ENCODE measurements around the gene DSCAML1. TPM values are rescaled to one million over a fixed set of nuclear protein-coding genes. Genes with fewer than 3 reads are reported as not detected.

Gene DSCAML1
- total and polyA plus RNA-seq, 3 donors from 2014 or later = 1.6 to 6.1 (median 3.0) TPM

DNA sequence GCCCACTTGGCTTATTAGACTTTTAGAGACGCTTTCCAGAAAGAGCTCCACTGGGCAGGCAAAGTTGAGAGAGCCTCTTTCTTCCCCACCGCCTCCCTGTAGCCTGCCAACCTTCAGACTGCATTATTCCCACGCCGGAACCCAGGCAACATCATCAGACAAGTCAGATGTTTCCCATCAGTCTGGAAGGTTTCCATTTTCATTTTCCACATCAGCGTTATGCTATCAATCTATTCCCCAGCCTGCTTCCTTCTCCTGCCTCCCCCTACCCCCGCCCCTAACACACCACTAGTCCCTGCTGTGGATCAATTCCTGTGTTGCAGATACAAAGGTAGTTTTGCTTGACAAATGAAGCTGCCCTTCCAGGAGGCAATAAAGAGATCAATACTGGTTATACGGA, 184.8 kb downstream of the DSCAML1 start:
- H3K9me3 ChIP-seq = no peaks in the 10 kb centered on the region
- H3K36me3 ChIP-seq (ENCODE audit: low read depth, missing control alignments) = no peaks in the 10 kb centered on the region
- DNase-seq = no peak
- H3K4me1 ChIP-seq = no peaks in the 10 kb centered on the region
- intact Hi-C loops (cut with DNase I; ENCODE audit: low total_unique reads) = no loop called here
- H3K4me3 ChIP-seq = no peak overlapping the region
- WGBS, 2 donors = 88 to 89% methylated on average over 7 of the region's 7 CpGs
- H3K27ac ChIP-seq = no peak overlapping the region
- TF ChIP-seq POLR2A (IDR thresholded peaks at IDR 0.05) = no peak
- TF ChIP-seq, protein P1, sequence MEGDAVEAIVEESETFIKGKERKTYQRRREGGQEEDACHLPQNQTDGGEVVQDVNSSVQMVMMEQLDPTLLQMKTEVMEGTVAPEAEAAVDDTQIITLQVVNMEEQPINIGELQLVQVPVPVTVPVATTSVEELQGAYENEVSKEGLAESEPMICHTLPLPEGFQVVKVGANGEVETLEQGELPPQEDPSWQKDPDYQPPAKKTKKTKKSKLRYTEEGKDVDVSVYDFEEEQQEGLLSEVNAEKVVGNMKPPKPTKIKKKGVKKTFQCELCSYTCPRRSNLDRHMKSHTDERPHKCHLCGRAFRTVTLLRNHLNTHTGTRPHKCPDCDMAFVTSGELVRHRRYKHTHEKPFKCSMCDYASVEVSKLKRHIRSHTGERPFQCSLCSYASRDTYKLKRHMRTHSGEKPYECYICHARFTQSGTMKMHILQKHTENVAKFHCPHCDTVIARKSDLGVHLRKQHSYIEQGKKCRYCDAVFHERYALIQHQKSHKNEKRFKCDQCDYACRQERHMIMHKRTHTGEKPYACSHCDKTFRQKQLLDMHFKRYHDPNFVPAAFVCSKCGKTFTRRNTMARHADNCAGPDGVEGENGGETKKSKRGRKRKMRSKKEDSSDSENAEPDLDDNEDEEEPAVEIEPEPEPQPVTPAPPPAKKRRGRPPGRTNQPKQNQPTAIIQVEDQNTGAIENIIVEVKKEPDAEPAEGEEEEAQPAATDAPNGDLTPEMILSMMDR (IDR thresholded peaks at IDR 0.05) = no peak
- H3K27me3 ChIP-seq = no peaks in the 10 kb centered on the region

DNA sequence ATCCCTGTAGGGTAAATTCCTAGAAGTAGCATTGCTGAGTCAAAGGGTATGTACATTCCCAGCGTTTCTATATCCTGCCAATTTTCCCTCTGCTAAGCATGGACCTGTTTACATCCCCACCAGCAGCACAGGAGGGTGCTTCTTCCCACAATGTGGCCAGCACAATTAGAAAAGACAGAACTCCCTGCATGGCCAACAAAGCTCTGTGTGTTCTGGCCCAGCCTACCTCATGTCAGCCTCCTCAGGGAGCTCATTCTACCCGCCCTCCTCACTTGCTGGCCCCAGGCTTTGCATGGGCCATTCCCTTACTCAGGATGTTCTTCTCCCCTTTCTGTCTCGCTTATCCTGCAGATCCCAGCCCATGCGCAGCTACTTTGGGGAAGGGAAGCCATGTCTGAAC, 186.1 kb downstream of the DSCAML1 start:
- 82 to 95% methylated on average over 4 of the region's 4 CpGs for WGBS, 2 donors
- Histone ChIP-seq H3K27me3 (no peaks in the 10 kb centered on the region), H3K9me3 (no peaks in the 10 kb centered on the region), H3K27ac (no peak overlapping the region), H3K4me3 (no peak overlapping the region), H3K4me1 (no peaks in the 10 kb centered on the region), H3K36me3 (ENCODE audit: low read depth, missing control alignments) (no peaks in the 10 kb centered on the region)
- no peak for DNase-seq
- TF ChIP-seq, protein P1 (IDR thresholded peaks at IDR 0.05) = no peak
- no peak for TF ChIP-seq POLR2A (IDR thresholded peaks at IDR 0.05)
- intact Hi-C loops (cut with DNase I; ENCODE audit: low total_unique reads) = no loop called here

DNA sequence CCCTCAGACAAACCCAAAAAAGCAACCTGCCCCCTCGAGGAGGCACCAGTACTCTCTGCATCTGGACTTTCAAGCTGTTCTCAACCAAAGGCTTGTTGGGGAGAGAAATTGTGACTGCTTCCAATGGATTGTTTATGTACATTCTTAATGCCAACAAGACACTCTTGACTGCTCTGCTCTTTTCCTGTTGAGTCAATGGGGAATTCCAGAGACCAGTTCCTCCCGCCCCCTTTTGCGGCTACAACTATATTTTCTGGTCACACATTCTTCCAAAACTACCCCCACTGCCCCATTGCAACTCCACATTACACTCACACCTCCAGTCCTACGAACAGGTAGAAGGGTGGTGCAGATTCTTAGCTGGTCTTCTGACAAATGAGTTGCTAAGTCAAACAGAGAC, 187.0 kb downstream of the DSCAML1 start:
- no peak for TF ChIP-seq POLR2A (IDR thresholded peaks at IDR 0.05)
- TF ChIP-seq, protein P1 (IDR thresholded peaks at IDR 0.05) = no peak
- 87 to 89% methylated on average over 4 of the region's 4 CpGs for WGBS, 2 donors
- no peaks in the 10 kb centered on the region for H3K36me3 ChIP-seq (ENCODE audit: low read depth, missing control alignments)

DNA sequence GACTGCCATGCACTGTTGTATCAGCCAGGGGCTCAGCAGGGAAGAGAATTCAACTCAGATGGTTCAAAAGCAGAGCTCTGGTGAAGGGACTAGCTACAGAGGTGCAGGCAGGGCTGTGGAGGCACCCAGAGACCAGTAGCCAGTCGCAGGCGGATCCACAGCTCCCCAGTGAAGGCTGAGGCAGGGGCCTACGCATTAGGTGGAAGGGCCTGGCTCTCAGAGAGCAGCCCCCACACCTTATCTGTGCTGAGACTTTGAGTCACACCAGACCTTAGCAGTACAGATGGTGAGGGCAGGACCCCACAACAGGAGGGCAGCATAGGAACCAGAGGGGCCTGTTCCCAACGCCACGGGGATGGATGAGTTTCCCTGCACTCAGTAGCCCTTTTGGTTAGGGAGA, 189.6 kb downstream of the DSCAML1 start:
- 75 to 85% methylated on average over 3 to 5 of the region's 5 CpGs for WGBS, 2 donors
- Histone ChIP-seq H3K36me3 (ENCODE audit: low read depth, missing control alignments) (no peaks in the 10 kb centered on the region), H3K9me3 (no peaks in the 10 kb centered on the region), H3K27me3 (no peaks in the 10 kb centered on the region), H3K4me1 (no peaks in the 10 kb centered on the region), H3K4me3 (no peak overlapping the region), H3K27ac (no peak overlapping the region)
- DNase-seq = no peak
- intact Hi-C loops (cut with DNase I; ENCODE audit: low total_unique reads) = no loop called here
- no peak for TF ChIP-seq POLR2A (IDR thresholded peaks at IDR 0.05)
- TF ChIP-seq, protein P1 (IDR thresholded peaks at IDR 0.05) = no peak

More for the DNA sequence above, 187.0 kb downstream of the DSCAML1 start:
- no peak for DNase-seq
- intact Hi-C loops (cut with DNase I; ENCODE audit: low total_unique reads) = no loop called here
- Histone ChIP-seq H3K9me3 (no peaks in the 10 kb centered on the region), H3K4me3 (no peak overlapping the region), H3K4me1 (no peaks in the 10 kb centered on the region), H3K27ac (no peak overlapping the region), H3K27me3 (no peaks in the 10 kb centered on the region)

DNA sequence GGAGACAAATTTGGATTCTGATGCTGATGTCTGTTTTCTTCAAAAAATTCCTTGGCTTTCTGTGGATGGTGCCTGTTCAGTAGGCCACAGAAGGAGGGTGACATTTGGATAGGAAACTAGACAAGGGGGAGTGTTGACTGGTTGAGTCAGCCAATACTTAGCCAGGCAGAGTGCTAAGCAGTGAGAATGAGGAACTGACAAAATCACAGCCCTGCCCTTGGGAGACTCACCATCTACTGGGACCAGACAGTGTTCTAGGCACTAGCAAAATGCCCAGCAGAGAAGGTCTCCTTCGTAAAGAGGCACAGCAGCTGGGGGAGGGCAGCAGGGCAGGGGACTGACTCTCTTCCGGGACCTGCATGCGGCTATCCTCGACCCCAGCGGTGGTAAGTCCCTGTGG, 190.2 kb downstream of the DSCAML1 start:
- TF ChIP-seq POLR2A (IDR thresholded peaks at IDR 0.05) = no peak
- TF ChIP-seq, protein P1 (IDR thresholded peaks at IDR 0.05) = no peak
- no peaks in the 10 kb centered on the region for H3K36me3 ChIP-seq (ENCODE audit: low read depth, missing control alignments)
- WGBS, 2 donors = 89 to 95% methylated on average over 5 of the region's 5 CpGs
- intact Hi-C loops (cut with DNase I; ENCODE audit: low total_unique reads) = no loop called here
- no peaks in the 10 kb centered on the region for H3K4me1 ChIP-seq
- DNase-seq = no peak
- no peak overlapping the region for H3K27ac ChIP-seq
- no peaks in the 10 kb centered on the region for H3K27me3 ChIP-seq
- H3K9me3 ChIP-seq = no peaks in the 10 kb centered on the region
- H3K4me3 ChIP-seq = no peak overlapping the region

Data from testis (tissue), 3 donors.